ENCODE data around the gene WDR11. TPM values are rescaled to one million over a fixed set of nuclear protein-coding genes. Genes with fewer than 3 reads are reported as not detected.

The WDR11 gene
- total and polyA plus RNA-seq, 9 of the 15 experiments (the other 6 are each of a cell fraction or from before 2014, with no cell fraction given) = 12.4 to 50.7 (median 23.6) TPM

- TF ChIP-seq BCLAF1 (IDR thresholded peaks at IDR 0.05; ENCODE audit: borderline replicate concordance in 1 of 2, control insufficient read depth in 1 of 2, low read depth in 2 of 2, low read length in 1 of 2) (no peak), DPF2 (IDR thresholded peaks at IDR 0.05) (no peak), CBX3 (IDR thresholded peaks at IDR 0.05; ENCODE audit: borderline replicate concordance in 1 of 2, low read length in 2 of 2) (no peak), RBM25 (IDR thresholded peaks at IDR 0.05; ENCODE audit: low read depth, low read length, severe bottlenecking) (no peak), SOX6 (IDR thresholded peaks at IDR 0.05) (peak; percentile 84), ARID2 (IDR thresholded peaks at IDR 0.05) (no peak), GATAD2A (IDR thresholded peaks at IDR 0.05) (no peak), SAP30 (IDR thresholded peaks at IDR 0.05; ENCODE audit: borderline replicate concordance, insufficient read depth, low read depth, low read length, poor library complexity, severe bottlenecking) (no peak)
Observed at GRCh38 chr10:120897343-120897742, 46.2 kb downstream of the WDR11 start (continued).

GRCh38 chr10:120905268-120905667 is 54.1 kb downstream of the WDR11 start:
- intact Hi-C loops (cut with micrococcal nuclease) = no loop called here
- FAIRE-seq (no peak), DNase-seq (ENCODE audit: extremely low read depth in 1 of 4, low spot score in 3 of 4) (no peak), ATAC-seq (no peak)
- ChIA-PET CTCF (ENCODE audit: low intra/inter-chr PET ratio) (no interaction called here), POLR2A (no interaction called here)
- H3K27ac ChIP-seq (ENCODE audit: extremely low read depth, low read depth, low read length) = no peak overlapping the region
- no peak overlapping the region for H3K4me3 ChIP-seq
- H3K27me3 ChIP-seq (ENCODE audit: control insufficient read depth in 2 of 2, insufficient read depth in 2 of 2, low read length in 2 of 2) = no peaks in the 10 kb centered on the region
- H3K9ac ChIP-seq (ENCODE audit: insufficient read depth in 1 of 2, low read depth in 2 of 2, low read length in 2 of 2) = no peak overlapping the region
- H4K20me1 ChIP-seq (replicated peaks; ENCODE audit: control insufficient read depth, insufficient read depth, low read length) = no peaks in the 10 kb centered on the region
- H3K9me3 ChIP-seq (replicated peaks; ENCODE audit: control insufficient read depth, insufficient read depth, low read depth, low read length) = no peaks in the 10 kb centered on the region
- H3K79me2 ChIP-seq (ENCODE audit: control insufficient read depth, insufficient read depth, low read length) = no peaks in the 10 kb centered on the region
- BruUV-seq (replicated peaks) = no TSS peak
- H3K36me3 ChIP-seq (ENCODE audit: control insufficient read depth, insufficient read depth, low read length) = peaks cover 47% of the 10 kb centered on the region
- H3K4me2 ChIP-seq (ENCODE audit: insufficient read depth, low read length) = no peak overlapping the region
- in situ Hi-C loops (cut with MboI) = no loop called here
- no peaks in the 10 kb centered on the region for H3K9me1 ChIP-seq (ENCODE audit: control insufficient read depth, insufficient read depth, low read length)
- H3K4me1 ChIP-seq (replicated peaks in 1 of 2; ENCODE audit: control insufficient read depth in 2 of 2, insufficient read depth in 2 of 2, low read length in 2 of 2) = no peaks in the 10 kb centered on the region
- no peak overlapping the region for H2AFZ ChIP-seq (ENCODE audit: low read depth, low read length)
- 84% methylated on average over 8 of the region's 9 CpGs for WGBS (ENCODE audit: insufficient coverage, low coverage, missing lambda C conversion rate)
- TF ChIP-seq HMBOX1 (IDR thresholded peaks at IDR 0.05) = no peak
- TF ChIP-seq ELF4 (CRISPR knock-in tag; IDR thresholded peaks at IDR 0.05) = no peak
- no peak for TF ChIP-seq COPS2 (conservative IDR thresholded peaks at IDR 0.05)
- no peak for TF ChIP-seq FOXP1 (CRISPR knock-in tag; IDR thresholded peaks at IDR 0.05)
- TF ChIP-seq ZNF41 (CRISPR knock-in tag; conservative IDR thresholded peaks at IDR 0.05) = no peak
- no peak for TF ChIP-seq JUN (IDR thresholded peaks at IDR 0.05; ENCODE audit: borderline replicate concordance, low read depth, low read length)
- TF ChIP-seq JUN (CRISPR knock-in tag; IDR thresholded peaks at IDR 0.05; ENCODE audit: borderline replicate concordance) = no peak
- no peak for TF ChIP-seq KLF16 (IDR thresholded peaks at IDR 0.05)
- no peak for TF ChIP-seq ZNF165 (CRISPR knock-in tag; IDR thresholded peaks at IDR 0.05; ENCODE audit: borderline replicate concordance)
- TF ChIP-seq ILF3 (IDR thresholded peaks at IDR 0.05; ENCODE audit: borderline replicate concordance) = no peak
- no peak for TF ChIP-seq SIN3A (IDR thresholded peaks at IDR 0.05; ENCODE audit: borderline replicate concordance in 2 of 2, control insufficient read depth in 1 of 2, low read depth in 2 of 2, low read length in 2 of 2)
- no peak for TF ChIP-seq JUNB (CRISPR knock-in tag; conservative IDR thresholded peaks at IDR 0.05)

All from K562 (cell line).